LNCAP (cell line): ENCODE results near the gene TMEM51.

Experiments used
- CTCF ChIP-seq: fragments of 450-650 bp; IDR thresholded peaks from 2 replicates; pipeline ENCODE4 v1.5.1; 2017; ENCODE audit warnings: mild to moderate bottlenecking

TMEM51 gene

GRCh38 chr1:15177710-15178166 is 24.2 kb downstream of the TMEM51 start:
- no peak for TF ChIP-seq CTCF

- TF ChIP-seq CTCF = no peak
Measured at GRCh38 chr1:15178571-15179484, 25.3 kb downstream of the TMEM51 start.

GRCh38 chr1:15179485-15179883 is 25.9 kb downstream of the TMEM51 start:
- no peak for TF ChIP-seq CTCF

GRCh38 chr1:15180189-15180588 is 26.6 kb downstream of the TMEM51 start:
- TF ChIP-seq CTCF = no peak

- no peak for TF ChIP-seq CTCF
Measured at GRCh38 chr1:15180945-15181523, 27.5 kb downstream of the TMEM51 start.

- TF ChIP-seq CTCF = no peak
Measured at GRCh38 chr1:15181564-15181963, 28.0 kb downstream of the TMEM51 start.

- TF ChIP-seq CTCF = no peak
Measured at GRCh38 chr1:15184436-15185241, 31.1 kb downstream of the TMEM51 start.
